GM18502 (cell line): ENCODE results near the gene TTLL7.
A peak's percentile ranks its signal among the peaks of the same experiment; 100 is the strongest.

Experiments used
- ATAC-seq: cut with Tn5 transposase; IDR thresholded peaks from one replicate; pipeline ENCODE4 v1.9.1; 2021; ENCODE audit warnings: mild to moderate bottlenecking; ENCODE audit not compliant: unreplicated experiment, poor library complexity

Gene TTLL7

DNA sequence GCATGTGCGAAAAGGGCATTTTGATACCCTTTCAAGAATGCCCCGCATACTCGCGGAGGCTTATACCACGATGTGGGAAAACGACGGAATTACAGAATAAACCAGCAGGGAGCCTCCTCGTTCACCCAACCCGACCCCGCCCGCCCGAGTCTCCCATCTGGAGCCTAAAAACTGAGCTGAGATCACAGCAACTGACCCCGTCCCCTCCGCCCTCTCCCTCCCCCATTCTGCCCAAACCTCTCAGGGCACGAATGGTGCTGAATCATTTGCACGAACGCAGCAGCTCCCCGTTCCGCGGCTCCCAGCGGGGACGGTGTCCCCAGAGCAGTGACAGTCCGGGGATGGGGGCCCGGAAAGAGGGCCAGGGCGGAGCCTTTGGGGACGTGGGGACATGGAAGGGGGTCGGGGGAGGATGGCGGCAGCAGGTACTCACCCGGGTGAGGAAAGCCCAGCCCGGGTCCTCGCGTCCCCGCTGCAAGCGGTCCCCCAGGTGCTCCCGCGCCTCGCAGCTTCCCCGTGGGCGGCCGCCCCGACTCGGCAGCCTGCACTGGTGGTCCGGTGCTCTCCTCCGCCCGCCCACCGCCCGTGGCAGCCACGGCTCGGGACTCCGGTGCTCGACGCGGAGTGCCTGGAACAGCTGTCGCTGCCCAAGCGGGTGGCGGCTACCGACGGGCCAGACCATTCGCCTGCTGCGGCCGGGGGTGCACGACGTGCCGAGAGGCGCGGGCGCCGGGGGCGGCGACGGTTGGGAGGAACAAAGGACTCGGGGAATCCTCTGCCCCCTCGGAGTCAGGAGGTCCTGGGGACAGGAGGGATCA lies at the start of gene TTLL7:
TSS of gene TTLL7 (minus strand) at position 635 of the 818 bp plus-strand sequence. CDS start 46,921 bp downstream, outside the sequence.
- ATAC-seq: peak; percentile 91

DNA sequence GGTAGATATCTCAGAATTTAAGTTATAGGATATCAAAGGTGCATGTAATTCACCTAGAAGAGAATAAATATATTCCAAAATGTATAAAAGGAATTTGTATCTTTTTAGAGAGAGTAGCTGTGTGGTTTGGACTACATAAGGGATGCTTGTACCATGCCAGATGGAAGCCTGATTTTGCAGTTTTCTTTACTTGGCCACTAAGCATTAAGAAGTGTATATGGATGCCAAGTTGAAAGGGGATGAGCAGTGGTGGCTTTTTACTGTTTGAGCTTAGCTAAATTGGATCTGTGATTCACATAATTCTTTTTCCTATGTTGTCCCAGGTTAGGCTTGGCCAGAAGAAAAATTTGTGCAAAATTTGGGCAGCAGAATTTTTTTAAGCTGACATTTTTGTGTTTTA lies 43.5 kb upstream of the TTLL7 start:
- ATAC-seq: no peak

GRCh38 chr1:84037758-84038611 lies 39.1 kb upstream of the TTLL7 start:
- no peak for ATAC-seq

GRCh38 chr1:84031802-84032327 lies 32.9 kb upstream of the TTLL7 start:
- ATAC-seq: no peak

DNA sequence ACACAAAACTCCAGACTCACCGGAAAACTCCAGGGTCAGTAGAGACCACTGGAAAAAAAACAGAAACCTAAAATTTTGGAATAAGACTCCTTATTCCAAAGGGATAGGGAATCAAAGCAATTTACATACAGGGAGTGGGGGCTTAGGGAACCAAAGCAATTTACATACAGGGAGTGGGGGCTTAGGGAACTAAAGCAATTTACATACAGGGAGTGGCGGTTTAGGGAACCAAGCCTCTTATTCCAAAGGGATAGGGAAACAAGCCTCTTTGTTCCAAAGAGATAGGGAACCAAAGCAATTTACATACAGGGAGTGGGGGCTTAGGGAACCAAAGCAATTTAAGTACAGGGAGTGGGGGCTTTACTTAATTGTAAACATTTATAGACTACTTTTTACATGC lies 28.4 kb upstream of the TTLL7 start:
- no peak for ATAC-seq

DNA sequence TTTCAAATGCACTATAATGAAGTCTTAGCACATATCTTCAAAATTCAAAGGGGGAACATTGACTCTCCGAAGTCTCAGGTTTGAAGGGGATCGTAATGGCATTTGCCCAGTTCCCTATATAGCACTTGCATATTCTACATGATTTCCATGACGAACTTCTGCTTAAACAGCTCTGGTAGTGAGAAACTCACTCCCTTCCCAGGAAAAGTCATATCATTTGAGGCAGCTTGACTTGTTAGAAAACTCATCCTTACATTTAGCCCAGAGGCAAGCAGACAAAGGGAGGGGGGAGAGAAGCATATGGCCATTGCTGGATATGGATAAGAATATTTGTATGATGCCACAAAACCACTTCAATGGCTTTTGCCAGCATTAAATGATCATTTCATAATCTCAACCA lies 27.0 kb upstream of the TTLL7 start:
- no peak for ATAC-seq

DNA sequence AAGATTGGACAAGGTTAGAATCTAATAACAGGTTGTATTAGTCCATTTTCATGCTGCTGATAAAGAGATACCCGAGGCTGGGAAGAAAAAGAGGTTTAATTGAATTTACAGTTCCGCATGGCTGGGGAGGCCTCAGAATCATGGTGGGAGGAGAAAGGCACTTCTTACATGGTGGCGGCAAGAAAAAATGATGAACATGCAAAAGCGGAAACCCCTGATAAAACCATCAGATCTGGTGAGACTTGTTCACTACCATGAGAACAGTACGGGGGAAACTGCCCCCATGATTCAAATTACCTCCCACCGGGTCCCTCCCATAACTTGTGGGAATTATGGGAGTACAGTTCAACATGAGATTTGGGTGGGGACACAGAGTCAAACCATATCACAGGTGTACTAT lies 22.9 kb upstream of the TTLL7 start:
- ATAC-seq: no peak

- no peak for ATAC-seq
Observed at GRCh38 chr1:84020151-84020550, 21.2 kb upstream of the TTLL7 start.

DNA sequence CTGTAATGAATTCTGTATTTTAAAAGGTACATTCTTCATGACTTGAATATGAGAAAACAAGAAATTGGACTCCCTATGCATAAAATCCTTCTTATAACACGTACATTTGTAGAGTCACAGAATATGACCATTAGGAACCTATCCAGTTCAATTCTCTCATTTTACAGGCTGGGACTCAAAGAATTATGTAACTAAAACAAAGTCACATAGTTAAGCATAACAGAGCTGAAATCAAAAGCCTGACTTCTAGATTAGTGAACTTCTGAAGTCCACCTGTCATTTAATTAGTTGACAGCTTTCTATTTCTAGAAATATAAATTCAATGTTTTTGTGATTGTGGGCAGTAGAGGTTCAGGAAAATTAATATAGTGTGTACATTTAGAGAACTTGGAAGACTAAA lies 20.3 kb upstream of the TTLL7 start:
- ATAC-seq: no peak

DNA sequence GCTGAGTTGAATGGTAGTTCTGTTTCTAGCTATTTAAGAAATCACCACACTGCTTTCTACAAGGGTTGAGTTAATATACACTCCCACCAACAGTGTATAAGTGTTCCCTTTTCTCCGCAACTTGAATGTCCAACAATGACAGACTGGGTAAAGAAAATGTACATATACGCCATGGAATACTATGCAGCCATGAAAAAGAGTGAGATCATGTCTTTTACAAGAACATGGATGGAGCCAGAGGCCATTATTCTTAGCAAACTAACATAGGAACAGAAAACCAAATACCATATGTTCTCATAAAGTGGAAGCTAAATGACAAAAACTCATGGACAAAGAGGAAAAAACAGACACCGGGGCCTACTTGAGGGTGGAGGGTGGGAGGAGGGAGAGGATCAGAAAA lies 14.8 kb upstream of the TTLL7 start:
- no peak for ATAC-seq

GRCh38 chr1:84012018-84012417 lies 13.1 kb upstream of the TTLL7 start:
- ATAC-seq: no peak

- no peak for ATAC-seq
Observed at GRCh38 chr1:84010136-84010535, 11.2 kb upstream of the TTLL7 start.

DNA sequence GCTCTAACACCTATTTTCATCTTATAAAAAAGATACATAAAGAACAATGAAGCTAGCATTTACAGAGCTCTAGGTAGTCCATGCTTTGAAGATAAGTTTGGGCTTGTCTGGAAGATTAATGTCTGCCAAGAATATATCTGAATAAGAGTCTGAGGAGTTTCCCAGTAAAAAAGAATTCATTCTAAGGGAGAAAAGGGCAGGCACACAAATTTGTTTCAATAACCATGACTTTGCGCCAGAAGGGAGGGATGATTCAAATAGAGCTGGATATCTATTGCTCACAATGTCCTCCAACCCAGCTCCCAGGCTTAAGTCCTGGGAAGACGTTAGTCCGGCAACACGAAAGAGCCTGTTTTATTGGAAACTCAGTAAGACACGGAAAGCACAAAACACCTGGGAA lies 9.7 kb upstream of the TTLL7 start:
- no peak for ATAC-seq

- ATAC-seq: no peak
Observed at GRCh38 chr1:84006591-84006990, 7.7 kb upstream of the TTLL7 start.

DNA sequence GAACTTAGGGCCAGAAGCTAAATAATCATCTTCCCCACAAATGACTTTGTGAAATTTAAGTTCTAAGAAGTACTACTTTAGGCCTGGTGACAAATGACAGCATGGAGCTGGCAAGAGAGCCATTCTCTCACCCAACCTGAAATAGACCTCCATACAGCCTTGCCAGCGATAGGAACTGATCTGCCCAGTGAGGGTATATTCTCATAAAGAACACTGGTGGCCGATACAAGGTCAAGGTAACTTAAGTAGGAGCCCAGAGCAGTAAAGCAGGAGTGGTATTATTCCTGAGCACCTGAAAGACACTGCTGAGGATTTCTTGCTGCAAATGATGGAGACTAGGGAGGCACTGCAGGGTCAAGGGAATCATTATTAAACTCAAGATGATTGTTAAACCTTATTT lies 2.6 kb upstream of the TTLL7 start:
- ATAC-seq: no peak

DNA sequence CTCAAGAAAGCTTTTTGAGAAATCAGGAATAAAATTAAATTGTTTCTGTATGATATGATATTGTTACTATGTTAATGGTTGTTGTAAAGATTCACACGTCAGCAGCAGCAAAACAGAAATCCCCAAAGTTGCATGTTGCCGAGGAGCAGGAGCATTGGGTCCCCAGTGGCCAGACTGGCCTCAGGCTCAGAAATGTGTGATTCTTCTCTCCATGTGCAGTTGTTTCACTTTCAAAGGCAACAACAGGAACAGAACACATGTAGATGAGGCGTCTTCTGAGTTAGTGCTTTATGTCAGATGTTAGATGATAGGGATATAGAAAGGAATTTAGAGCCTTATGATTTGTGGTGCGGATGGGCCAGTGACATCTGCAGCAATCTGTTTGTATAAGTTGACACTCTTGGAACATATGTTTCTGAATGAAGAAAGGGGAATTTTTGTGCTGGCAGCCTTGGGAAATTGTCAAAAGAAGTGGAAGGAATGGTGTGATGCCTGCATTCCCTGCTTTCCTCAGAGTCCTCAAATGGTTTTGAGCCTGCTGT lies 2.1 kb upstream of the TTLL7 start:
- no peak for ATAC-seq

DNA sequence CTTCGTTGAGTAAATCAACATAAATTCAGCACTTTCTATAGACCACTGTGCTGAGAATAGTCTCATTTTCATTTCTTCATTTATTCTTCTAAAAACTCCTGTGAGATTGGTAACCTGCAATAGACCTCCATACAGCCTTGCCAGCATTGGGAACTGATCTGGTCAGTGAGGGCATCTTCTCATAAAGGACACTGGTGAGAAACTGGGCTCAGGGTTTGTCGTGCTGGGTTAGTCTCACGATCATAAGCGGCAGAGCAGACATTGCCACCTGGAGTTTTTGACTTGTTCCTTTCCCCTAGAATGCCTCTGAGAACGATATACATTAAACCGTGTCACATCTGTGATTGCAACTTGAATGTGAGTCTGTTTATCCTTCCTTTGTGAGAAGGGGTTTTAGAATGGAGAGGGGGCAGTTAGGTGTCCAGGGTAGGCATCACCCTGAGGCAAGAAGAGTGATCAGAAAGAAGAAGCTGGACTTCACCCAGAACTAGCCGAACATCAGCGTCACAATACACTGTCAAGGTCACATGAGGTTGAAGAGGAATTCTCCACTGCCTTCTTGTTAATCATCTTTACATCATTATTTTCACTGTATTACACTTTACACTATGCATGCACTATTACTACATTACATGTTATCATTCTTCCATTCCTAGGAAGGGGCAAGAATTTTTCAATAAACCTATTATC lies 1.4 kb upstream of the TTLL7 start:
- no peak for ATAC-seq

DNA sequence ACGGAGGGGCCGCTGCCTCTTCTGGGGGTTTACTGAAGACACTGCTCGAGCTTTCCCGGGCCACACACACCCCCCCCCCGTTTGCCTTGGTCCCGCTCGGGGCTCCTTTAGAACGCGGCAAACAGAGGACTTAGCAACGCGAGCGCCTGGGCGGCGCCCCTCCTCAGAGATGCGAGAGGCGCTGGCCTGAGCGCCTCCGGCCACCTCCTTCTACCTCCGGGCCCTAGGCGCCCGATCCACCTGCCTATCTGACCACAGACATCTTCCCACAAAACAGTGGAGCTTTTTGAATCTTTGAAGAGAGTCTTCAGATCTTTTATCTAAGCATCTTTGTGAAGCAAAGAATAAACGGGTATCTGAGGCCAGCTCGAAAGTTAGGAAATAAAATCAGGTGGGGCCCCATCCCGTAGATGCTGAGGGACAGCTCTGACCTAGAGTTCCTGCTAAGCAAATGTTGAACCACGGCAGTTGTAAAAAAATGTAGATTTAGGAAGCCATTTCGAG lies 436 bp upstream of the TTLL7 start:
- peak; percentile 81 for ATAC-seq

- no peak for ATAC-seq
Observed at GRCh38 chr1:83998205-83998497, 781 bp downstream of the TTLL7 start.

DNA sequence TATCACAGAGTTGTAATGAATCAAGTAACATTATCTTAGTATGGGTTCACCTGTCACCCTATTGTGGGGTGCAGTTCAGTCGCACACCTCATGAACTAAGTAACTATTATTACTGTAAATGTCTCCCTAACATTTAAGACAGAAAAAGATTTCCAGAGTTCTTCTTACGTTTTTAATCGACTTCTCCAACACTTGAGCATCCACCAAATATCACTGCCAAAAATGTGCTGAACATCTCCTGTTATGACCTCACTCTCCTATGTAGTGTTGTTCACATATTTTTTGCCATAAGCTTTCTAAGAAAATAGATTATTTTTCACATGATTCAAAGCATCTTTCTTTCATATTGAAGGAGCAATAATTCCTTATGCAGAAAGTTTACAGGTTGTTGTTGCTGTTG lies 1.3 kb downstream of the TTLL7 start:
- ATAC-seq: no peak
